Measurements from ENCODE around the gene PCMT1. TPM values are rescaled to one million over a fixed set of nuclear protein-coding genes. Genes with fewer than 3 reads are reported as not detected.
"Not testable (repeated sequence)": the region's sequence is repeated elsewhere in the genome, so short reads cannot be mapped to it uniquely, and the experiment has no call there.

PCMT1 gene
- total RNA-seq, 1 donor: 34.6 TPM

GRCh38 chr6:149851461-149852110, 102.0 kb downstream of the PCMT1 start:
- Histone ChIP-seq H3K27me3 (ENCODE audit: insufficient read depth, low read length) (no peaks in the 10 kb centered on the region), H3K9me3 (ENCODE audit: low read depth, low read length) (no peaks in the 10 kb centered on the region), H3K4me3 (ENCODE audit: low read length) (no peak overlapping the region), H3K4me1 (ENCODE audit: insufficient read depth, low read length) (peaks cover 14% of the 10 kb centered on the region)

- Histone ChIP-seq H3K4me3 (ENCODE audit: low read length) (no peak overlapping the region), H3K9me3 (ENCODE audit: low read depth, low read length) (no peaks in the 10 kb centered on the region), H3K4me1 (ENCODE audit: insufficient read depth, low read length) (peaks cover 14% of the 10 kb centered on the region), H3K27me3 (ENCODE audit: insufficient read depth, low read length) (no peaks in the 10 kb centered on the region)
Observed at GRCh38 chr6:149852180-149852579, 102.6 kb downstream of the PCMT1 start.

DNA sequence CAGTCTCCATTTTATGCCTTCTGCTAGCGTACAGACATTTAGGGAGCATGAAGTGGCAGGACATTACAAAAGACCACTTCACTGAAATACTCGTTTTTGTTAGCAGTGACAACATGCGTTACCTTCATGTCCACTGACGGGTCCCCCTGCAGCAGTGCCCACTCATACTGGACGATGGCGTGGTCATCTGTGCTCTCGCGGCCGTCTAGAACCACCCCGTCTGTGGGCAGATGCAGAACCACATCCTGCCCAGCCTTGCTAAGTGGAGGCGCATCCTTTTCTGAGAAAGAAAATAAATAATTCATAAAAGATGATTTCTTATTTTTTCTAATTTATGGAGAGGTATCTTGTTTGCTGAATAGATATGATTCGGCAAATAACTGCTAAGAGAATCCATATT, 103.3 kb downstream of the PCMT1 start:
- Histone ChIP-seq H3K4me1 (ENCODE audit: insufficient read depth, low read length) (peaks cover 14% of the 10 kb centered on the region), H3K4me3 (ENCODE audit: low read length) (no peak overlapping the region), H3K9me3 (ENCODE audit: low read depth, low read length) (no peaks in the 10 kb centered on the region), H3K27me3 (ENCODE audit: insufficient read depth, low read length) (no peaks in the 10 kb centered on the region)

GRCh38 chr6:149854017-149854416, 104.5 kb downstream of the PCMT1 start:
- not testable (repeated sequence) for H3K4me3 ChIP-seq (ENCODE audit: low read length); H3K27me3 ChIP-seq (ENCODE audit: insufficient read depth, low read length); H3K9me3 ChIP-seq (ENCODE audit: low read depth, low read length)
- peaks cover 14% of the 10 kb centered on the region for H3K4me1 ChIP-seq (ENCODE audit: insufficient read depth, low read length)

DNA sequence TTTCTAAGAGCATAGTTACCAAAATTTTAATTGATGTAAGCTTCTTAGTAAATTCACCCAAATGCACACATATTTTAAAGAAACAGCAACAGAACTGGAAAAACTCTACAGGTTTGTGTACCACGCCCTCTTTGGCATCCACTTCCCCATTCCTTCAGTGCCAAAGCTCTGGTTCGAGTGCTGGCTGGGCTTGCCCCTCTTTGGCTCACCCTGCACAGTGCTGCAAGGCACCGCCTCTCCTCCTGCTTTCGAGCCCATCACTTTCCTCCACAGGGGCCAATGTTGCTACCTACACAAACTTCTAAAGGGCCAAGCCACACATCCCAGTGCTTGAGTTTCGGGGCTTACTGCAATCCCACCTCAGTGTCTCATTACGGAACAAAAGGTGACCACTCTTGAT, 105.0 kb downstream of the PCMT1 start:
- Histone ChIP-seq H3K27me3 (ENCODE audit: insufficient read depth, low read length) (no peaks in the 10 kb centered on the region), H3K9me3 (ENCODE audit: low read depth, low read length) (no peaks in the 10 kb centered on the region), H3K4me1 (ENCODE audit: insufficient read depth, low read length) (peaks cover 14% of the 10 kb centered on the region), H3K4me3 (ENCODE audit: low read length) (no peak overlapping the region)

DNA sequence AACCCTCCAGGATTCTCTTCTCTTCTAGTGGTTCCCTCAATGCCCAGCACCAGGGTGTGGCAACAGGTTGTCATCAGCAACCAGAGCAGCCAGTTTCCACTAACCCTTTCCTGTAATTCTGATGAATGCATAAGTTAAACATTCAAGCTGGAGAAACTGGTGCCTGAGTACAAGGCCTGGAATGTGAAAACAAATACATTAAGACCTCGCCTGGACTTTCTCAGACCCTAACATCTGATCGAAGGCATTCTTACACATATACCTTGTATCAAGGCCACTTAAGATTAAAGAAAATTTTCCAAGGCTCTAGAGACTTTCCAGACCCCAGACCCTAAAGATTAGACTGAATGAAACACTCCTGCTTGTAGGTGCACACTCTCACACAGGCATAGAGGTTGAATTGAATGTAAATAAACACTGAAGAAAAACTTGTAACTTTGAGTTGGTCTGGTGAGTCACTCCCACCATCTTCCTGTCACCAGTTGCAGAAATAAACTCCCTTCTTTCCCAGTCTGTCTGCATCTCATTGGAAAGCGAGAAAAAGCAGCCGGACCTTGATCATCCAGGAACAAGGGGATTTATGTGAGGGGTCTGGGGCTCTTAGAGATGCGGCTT, 105.6 kb downstream of the PCMT1 start:
- Histone ChIP-seq H3K9me3 (ENCODE audit: low read depth, low read length) (no peaks in the 10 kb centered on the region), H3K27me3 (ENCODE audit: insufficient read depth, low read length) (no peaks in the 10 kb centered on the region), H3K4me3 (ENCODE audit: low read length) (no peak overlapping the region), H3K4me1 (ENCODE audit: insufficient read depth, low read length) (peaks cover 14% of the 10 kb centered on the region)

GRCh38 chr6:149855741-149856140, 106.2 kb downstream of the PCMT1 start:
- Histone ChIP-seq H3K9me3 (ENCODE audit: low read depth, low read length) (no peaks in the 10 kb centered on the region), H3K4me3 (ENCODE audit: low read length) (no peak overlapping the region), H3K27me3 (ENCODE audit: insufficient read depth, low read length) (peaks cover 2% of the 10 kb centered on the region), H3K4me1 (ENCODE audit: insufficient read depth, low read length) (peaks cover 14% of the 10 kb centered on the region)

- H3K27me3 ChIP-seq (ENCODE audit: insufficient read depth, low read length): peaks cover 3% of the 10 kb centered on the region
- no peaks in the 10 kb centered on the region for H3K9me3 ChIP-seq (ENCODE audit: low read depth, low read length)
- H3K4me3 ChIP-seq (ENCODE audit: low read length): no peak overlapping the region
- peaks cover 14% of the 10 kb centered on the region for H3K4me1 ChIP-seq (ENCODE audit: insufficient read depth, low read length)
Observed at GRCh38 chr6:149856256-149856994, 106.9 kb downstream of the PCMT1 start.

DNA sequence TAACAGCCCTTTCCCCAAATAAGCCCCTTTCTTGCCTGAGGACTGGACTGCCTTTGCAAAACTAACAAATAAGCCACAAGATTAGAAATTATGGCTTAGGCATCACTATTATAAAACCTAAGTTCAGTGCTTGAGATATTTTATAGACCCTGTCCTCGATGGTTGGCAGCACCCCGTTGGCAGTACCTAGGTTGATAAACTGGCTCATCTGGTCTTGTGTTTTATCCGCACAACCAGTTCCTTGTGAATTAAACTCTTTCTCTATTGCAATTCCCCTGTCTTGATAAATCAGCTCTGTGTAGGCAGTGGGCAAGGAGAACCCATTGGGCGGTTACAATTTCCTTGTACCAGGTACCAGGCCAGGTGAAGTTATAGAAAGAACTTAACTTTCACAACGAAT, 108.0 kb downstream of the PCMT1 start:
- H3K9me3 ChIP-seq (ENCODE audit: low read depth, low read length): no peaks in the 10 kb centered on the region
- H3K4me1 ChIP-seq (ENCODE audit: insufficient read depth, low read length): peaks cover 6% of the 10 kb centered on the region

GRCh38 chr6:149859368-149859767, 109.8 kb downstream of the PCMT1 start:
- H3K4me1 ChIP-seq (ENCODE audit: insufficient read depth, low read length): peaks cover 16% of the 10 kb centered on the region
- H3K4me3 ChIP-seq (ENCODE audit: low read length): no peak overlapping the region
- no peaks in the 10 kb centered on the region for H3K9me3 ChIP-seq (ENCODE audit: low read depth, low read length)
- peaks cover 9% of the 10 kb centered on the region for H3K27me3 ChIP-seq (ENCODE audit: insufficient read depth, low read length)

More for the DNA sequence above, 108.0 kb downstream of the PCMT1 start:
- no peak overlapping the region for H3K4me3 ChIP-seq (ENCODE audit: low read length)
- peaks cover 9% of the 10 kb centered on the region for H3K27me3 ChIP-seq (ENCODE audit: insufficient read depth, low read length)

DNA sequence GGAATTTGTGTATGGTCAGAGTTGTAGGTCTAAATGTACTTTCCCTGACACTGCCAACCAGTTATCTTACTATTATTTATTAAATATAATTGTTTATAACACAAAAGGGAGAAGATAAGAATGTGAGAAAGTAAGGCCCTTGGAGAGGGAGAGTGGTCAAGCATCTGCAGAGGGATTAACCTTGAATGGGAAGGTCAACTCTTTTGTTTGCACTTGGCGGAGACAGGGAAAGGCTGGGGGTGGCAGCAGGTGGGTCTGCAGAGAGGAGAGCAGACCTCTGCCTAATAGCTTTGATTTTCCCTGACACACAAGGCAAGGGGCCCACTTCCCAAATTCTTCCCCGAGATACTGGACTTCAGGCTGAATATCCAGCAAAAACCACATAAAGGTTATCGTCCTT, 110.4 kb downstream of the PCMT1 start:
- no peak overlapping the region for H3K4me3 ChIP-seq (ENCODE audit: low read length)
- peaks cover 21% of the 10 kb centered on the region for H3K4me1 ChIP-seq (ENCODE audit: insufficient read depth, low read length)
- H3K9me3 ChIP-seq (ENCODE audit: low read depth, low read length): no peaks in the 10 kb centered on the region
- H3K27me3 ChIP-seq (ENCODE audit: insufficient read depth, low read length): peaks cover 9% of the 10 kb centered on the region

DNA sequence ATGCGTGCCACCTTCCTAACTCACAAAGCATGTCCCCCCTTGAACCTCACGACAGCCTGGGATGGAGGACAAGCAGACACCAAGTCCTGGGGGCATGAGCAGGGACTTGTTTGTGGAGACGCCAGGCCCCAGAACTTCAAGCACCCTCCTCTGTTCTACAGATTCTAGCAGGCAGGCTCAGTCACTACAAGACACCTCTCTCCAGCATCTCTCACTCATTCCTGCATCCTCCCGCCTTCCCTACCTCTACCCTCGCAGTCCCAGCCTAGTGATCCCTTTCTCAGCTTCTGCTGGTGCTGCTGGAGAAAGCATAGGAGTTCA, 110.9 kb downstream of the PCMT1 start:
- Histone ChIP-seq H3K4me1 (ENCODE audit: insufficient read depth, low read length) (peaks cover 21% of the 10 kb centered on the region), H3K4me3 (ENCODE audit: low read length) (no peak overlapping the region), H3K27me3 (ENCODE audit: insufficient read depth, low read length) (peaks cover 9% of the 10 kb centered on the region), H3K9me3 (ENCODE audit: low read depth, low read length) (no peaks in the 10 kb centered on the region)

Other genes with a start within 250 kb of the PCMT1 start
- gene PPIL4, start 203.7 kb upstream of the PCMT1 start, total RNA-seq: 54.3 TPM
- 20.5 TPM for gene GINM1, start 183.4 kb upstream of the PCMT1 start, total RNA-seq
- 22.0 TPM for gene KATNA1, start 101.0 kb upstream of the PCMT1 start, total RNA-seq
- gene LATS1, start 31.6 kb upstream of the PCMT1 start, total RNA-seq: 32.2 TPM
- gene NUP43, start 3.2 kb upstream of the PCMT1 start, total RNA-seq: 12.6 TPM
- gene LRP11, start 114.6 kb downstream of the PCMT1 start, total RNA-seq: 0.21 TPM
- gene RAET1E, start 148.4 kb downstream of the PCMT1 start, total RNA-seq: not detected
- not detected for gene RAET1G, start 173.4 kb downstream of the PCMT1 start, total RNA-seq
- gene ULBP2, start 192.3 kb downstream of the PCMT1 start, total RNA-seq: 0.94 TPM
- gene ULBP1, start 214.2 kb downstream of the PCMT1 start, total RNA-seq: 0.10 TPM

All from mononuclear cell (primary cell).